Liver (tissue), 9 donors: Measurements from ENCODE around the gene NLRP13. TPM values are rescaled to one million over a fixed set of nuclear protein-coding genes. Genes with fewer than 3 reads are reported as not detected.

Experiments
- DNase-seq: peaks from one replicate; pipeline ENCODE4 v3.0.0-alpha.2; 2017; ENCODE audit warnings: low spot score
- H3K27ac ChIP-seq, 2 donors: one replicate each; pipeline ENCODE4 v1.7.0; 2013; ENCODE audit warnings: inconsistent platforms in 2 of 2, low read length in 2 of 2, control low read depth in 1 of 2, low read depth in 1 of 2, mild to moderate bottlenecking in 1 of 2
- H3K27me3 ChIP-seq, 4 donors: one replicate each; pipeline versions ENCODE4 v1.6.1 to v1.7.0; 2013; ENCODE audit warnings: low read length in 3 of 4, inconsistent platforms in 1 of 4, mild to moderate bottlenecking in 1 of 4, moderate library complexity in 1 of 4; ENCODE audit not compliant: control insufficient read depth in 4 of 4, insufficient read depth in 4 of 4
- H3K36me3 ChIP-seq, 4 donors: one replicate each; pipeline versions ENCODE4 v1.6.1 to v1.7.0; 2013; ENCODE audit warnings: low read length in 3 of 4, mild to moderate bottlenecking in 3 of 4, low read depth in 1 of 4, moderate library complexity in 1 of 4; ENCODE audit not compliant: control insufficient read depth in 4 of 4, insufficient read depth in 3 of 4
- H3K4me1 ChIP-seq, 4 donors: one replicate each; pipeline versions ENCODE4 v1.6.1 to v1.7.0; 2013; ENCODE audit warnings: low read length in 3 of 4, mild to moderate bottlenecking in 3 of 4, moderate library complexity in 1 of 4; ENCODE audit not compliant: control insufficient read depth in 4 of 4, insufficient read depth in 4 of 4
- H3K4me3 ChIP-seq, 3 donors: one replicate each; pipeline versions ENCODE4 v1.6.1 to v1.7.0; 2013; ENCODE audit warnings: low read length in 3 of 3, control low read depth in 1 of 3, low read depth in 1 of 3, mild to moderate bottlenecking in 1 of 3
- H3K9ac ChIP-seq, 2 donors: one replicate each; pipeline ENCODE4 v1.7.0; 2013; ENCODE audit warnings: low read length in 2 of 2, mild to moderate bottlenecking in 2 of 2, moderate library complexity in 2 of 2, control low read depth in 1 of 2, low read depth in 1 of 2
- H3K9me3 ChIP-seq, 4 donors: one replicate each; pipeline versions ENCODE4 v1.6.1 to v1.7.0; 2013; ENCODE audit warnings: low read length in 3 of 4; ENCODE audit not compliant: control insufficient read depth in 4 of 4
- EGR1 ChIP-seq, 2 donors: IDR thresholded peaks; 2 replicates each; pipeline ENCODE4 v1.6.1; 2016 to 2018; ENCODE audit warnings: antibody characterized with exemption in 2 of 2, low read depth in 2 of 2
- FOXA1 ChIP-seq: IDR thresholded peaks from 2 replicates; pipeline ENCODE4 v1.6.1; 2016; ENCODE audit warnings: antibody characterized with exemption
- FOXA2 ChIP-seq: IDR thresholded peaks from 2 replicates; pipeline ENCODE4 v1.6.1; 2016; ENCODE audit warnings: antibody characterized with exemption
- GABPA ChIP-seq, 2 donors: IDR thresholded peaks in 1 of 2; conservative IDR thresholded peaks in 1 of 2; 2 replicates each; pipeline ENCODE4 v1.6.1; 2016; ENCODE audit warnings: antibody characterized with exemption in 2 of 2, mild to moderate bottlenecking in 1 of 2, moderate library complexity in 1 of 2
- HNF4G ChIP-seq: IDR thresholded peaks from 2 replicates; pipeline ENCODE4 v1.6.1; 2016; ENCODE audit warnings: antibody characterized with exemption
- JUND ChIP-seq, 2 donors: IDR thresholded peaks; 2 replicates each; pipeline ENCODE4 v1.6.1; 2016; ENCODE audit warnings: antibody characterized with exemption in 2 of 2
- RAD21 ChIP-seq, 2 donors: IDR thresholded peaks; 2 replicates each; pipeline ENCODE4 v1.6.1; 2016; ENCODE audit warnings: antibody characterized with exemption in 2 of 2, mild to moderate bottlenecking in 2 of 2
- RXRA ChIP-seq, 2 donors: IDR thresholded peaks; 2 replicates each; pipeline ENCODE4 v1.6.1; 2017 to 2018; ENCODE audit warnings: antibody characterized with exemption in 2 of 2, mild to moderate bottlenecking in 1 of 2
- SP1 ChIP-seq: IDR thresholded peaks from 2 replicates; pipeline ENCODE4 v1.6.1; 2018; ENCODE audit warnings: antibody characterized with exemption, mild to moderate bottlenecking
- TAF1 ChIP-seq: conservative IDR thresholded peaks from 2 replicates; pipeline ENCODE4 v1.6.1; 2016; ENCODE audit warnings: antibody characterized with exemption, mild to moderate bottlenecking
- YY1 ChIP-seq: IDR thresholded peaks from 2 replicates; pipeline ENCODE4 v1.6.1; 2016; ENCODE audit warnings: antibody characterized with exemption, mild to moderate bottlenecking
- WGBS: extraction: QIAGEN DNeasy Blood & Tissue Kit; methylation state at CpG from one replicate; pipeline ENCODE4 v1.1.7; 2013; 5-methylcytosine and 5-hydroxymethylcytosine counted together
- polyA plus RNA-seq, 2 donors: library from polyadenylated mRNA; stranded (reverse) in 1 of 2; unstranded in 1 of 2; fragments of 200-250 nt in 1 of 2; fragments of >200 nt in 1 of 2; fragmentation: Nextera tagmentation in 1 of 2; extraction: Ambion mirVana in 1 of 2; gene quantifications; one replicate each; pipeline versions ENCODE4 v1.2.1 to v1.2.3, GENCODE V29; 2013 to 2015
- total RNA-seq, 2 donors: library from RNA; depleted of rRNA; stranded (reverse); fragments of >200 nt; gene quantifications; one replicate each; pipeline ENCODE4 v1.2.3, GENCODE V29; 2014
- TF ChIP-seq, protein P1 (sequence below): IDR thresholded peaks from 2 replicates; pipeline ENCODE4 v1.6.1; 2016; ENCODE audit warnings: antibody characterized with exemption, mild to moderate bottlenecking
- TF ChIP-seq, protein P2 (sequence below): fragments of 150-350 bp; IDR thresholded peaks from 2 replicates; pipeline ENCODE4 v1.5.1; 2017; ENCODE audit warnings: improper control_type of control experiment, low read depth, low read length; ENCODE audit not compliant: missing input control
- TF ChIP-seq, protein P3 (sequence below): IDR thresholded peaks from 2 replicates; pipeline ENCODE4 v1.6.1; 2016; ENCODE audit warnings: antibody characterized with exemption
- donor health status: healthy.
- donor health status: healthy.
- donor health status: healthy.
- donor health status: healthy.
- donor health status: healthy.

NLRP13 gene
- total and polyA plus RNA-seq, 4 donors = not detected

DNA sequence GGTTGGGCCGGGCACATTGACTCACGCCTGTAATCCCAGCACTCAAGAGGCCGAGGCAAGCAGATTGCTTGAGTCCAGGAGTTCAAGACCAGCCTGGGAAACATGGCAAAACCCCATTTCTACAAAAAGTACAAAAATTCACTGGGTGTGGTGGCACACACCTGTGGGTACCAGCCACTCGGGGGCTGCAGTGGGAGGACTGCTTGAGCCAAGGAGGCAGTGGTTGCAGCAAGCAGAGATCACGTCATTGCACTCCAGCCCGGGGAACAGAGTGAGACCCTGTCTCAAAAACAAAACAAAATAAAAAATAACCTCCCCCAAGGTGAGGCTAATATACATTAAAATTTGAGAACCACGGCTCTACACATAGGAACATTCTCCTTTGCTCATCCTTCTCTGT is 24.9 kb downstream of the NLRP13 start:
- 77% methylated on average over 7 of the region's 7 CpGs for WGBS
- peaks cover 0 to 4% (median 2%) of the 10 kb centered on the region in 4 donors for H3K9me3 ChIP-seq

DNA sequence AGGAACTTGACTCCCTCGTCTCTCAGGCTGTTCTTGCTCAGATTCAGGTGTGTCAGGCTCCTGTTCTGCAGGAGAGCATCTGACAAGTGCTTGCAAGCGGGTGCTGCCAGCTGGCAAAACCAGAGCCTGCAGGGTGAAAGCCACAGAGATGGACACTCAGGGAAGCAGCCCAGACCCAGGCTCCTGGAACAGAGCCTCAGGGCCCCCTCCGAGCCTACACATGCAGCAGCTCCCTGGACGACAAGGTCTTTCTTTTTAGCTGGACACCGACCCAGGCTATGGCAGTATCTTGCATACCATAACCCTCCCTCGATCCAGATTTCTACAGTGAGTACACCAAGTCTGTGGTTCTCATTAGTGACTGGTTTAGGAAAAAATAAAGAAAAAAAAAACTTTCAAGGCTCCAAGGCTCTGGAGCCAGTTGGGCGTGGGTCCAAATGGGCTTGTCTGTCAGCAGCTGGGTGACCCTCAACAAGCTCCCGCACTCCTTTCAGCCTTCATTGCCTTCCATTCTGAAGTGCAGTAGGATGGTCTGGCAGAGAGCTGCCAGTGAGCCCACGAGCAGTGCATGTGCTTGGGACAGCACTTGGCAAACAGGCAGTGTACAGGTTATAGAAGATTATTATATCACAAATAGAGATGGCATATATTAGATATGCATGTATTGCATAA is 29.9 kb downstream of the NLRP13 start:
- WGBS = 66% methylated on average over 9 of the region's 9 CpGs

More for the DNA sequence above, 24.9 kb downstream of the NLRP13 start:
- Histone ChIP-seq H3K27ac (no peak overlapping the region), H3K9ac (no peak overlapping the region), H3K4me1 (no peaks in the 10 kb centered on the region), H3K36me3 (no peaks in the 10 kb centered on the region), H3K4me3 (no peak overlapping the region), H3K27me3 (no peaks in the 10 kb centered on the region)
- DNase-seq = no peak
- TF ChIP-seq FOXA1 = no peak
- no peak for TF ChIP-seq HNF4G
- TF ChIP-seq YY1 = no peak
- no peak for TF ChIP-seq EGR1 (IDR thresholded peaks at IDR 0.05; ENCODE audit: low read depth in 2 of 2)

DNA sequence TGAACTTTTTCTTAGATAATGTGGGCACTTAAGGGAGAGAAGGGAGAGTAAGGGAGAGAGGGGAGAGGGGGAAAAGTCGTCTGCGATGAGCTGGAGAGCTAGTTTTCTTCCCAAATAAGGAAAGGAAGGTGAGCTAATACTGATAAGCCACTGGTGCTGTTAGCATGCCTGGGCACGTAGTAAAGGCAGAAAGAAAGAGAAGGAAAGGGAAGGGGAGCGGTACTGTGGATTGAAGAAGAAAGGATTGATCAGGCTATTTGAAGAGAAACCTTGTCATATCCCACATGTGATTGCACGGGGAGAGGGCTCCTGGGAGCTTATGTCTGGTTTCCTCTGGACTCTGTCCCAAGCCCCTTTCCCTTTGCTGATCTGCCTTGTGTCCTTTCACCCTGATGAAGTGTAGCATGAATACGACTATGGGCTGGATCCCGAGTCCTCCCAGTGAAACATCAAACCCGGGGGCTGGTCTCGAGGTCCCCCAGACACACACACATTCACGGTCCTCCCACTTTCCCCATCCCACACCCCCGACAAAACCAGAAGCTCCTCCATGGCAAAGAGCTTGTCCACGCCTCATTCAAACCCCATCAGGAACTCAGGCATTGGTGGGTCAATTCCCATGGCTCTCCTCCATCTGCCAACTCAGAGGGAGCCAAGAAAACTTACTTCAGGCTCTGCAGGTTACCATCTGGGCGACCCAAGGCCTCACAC is 30.6 kb downstream of the NLRP13 start:
- H3K27me3 ChIP-seq = no peaks in the 10 kb centered on the region
- H3K4me3 ChIP-seq = no peak overlapping the region
- 66% methylated on average over 13 of the region's 13 CpGs for WGBS
- no peaks in the 10 kb centered on the region for H3K4me1 ChIP-seq
- H3K27ac ChIP-seq = no peak overlapping the region
- no peaks in the 10 kb centered on the region for H3K9me3 ChIP-seq
- DNase-seq = no peak
- H3K36me3 ChIP-seq = no peaks in the 10 kb centered on the region
- H3K9ac ChIP-seq = no peak overlapping the region
- TF ChIP-seq GABPA (IDR thresholded peaks at IDR 0.05 in 1 of 2, conservative IDR thresholded peaks at IDR 0.05 in 1 of 2) (no peak), HNF4G (no peak), SP1 (no peak), RAD21 (IDR thresholded peaks at IDR 0.05) (no peak), EGR1 (IDR thresholded peaks at IDR 0.05; ENCODE audit: low read depth in 2 of 2) (no peak), YY1 (no peak), TAF1 (no peak)
- TF ChIP-seq, protein P1, sequence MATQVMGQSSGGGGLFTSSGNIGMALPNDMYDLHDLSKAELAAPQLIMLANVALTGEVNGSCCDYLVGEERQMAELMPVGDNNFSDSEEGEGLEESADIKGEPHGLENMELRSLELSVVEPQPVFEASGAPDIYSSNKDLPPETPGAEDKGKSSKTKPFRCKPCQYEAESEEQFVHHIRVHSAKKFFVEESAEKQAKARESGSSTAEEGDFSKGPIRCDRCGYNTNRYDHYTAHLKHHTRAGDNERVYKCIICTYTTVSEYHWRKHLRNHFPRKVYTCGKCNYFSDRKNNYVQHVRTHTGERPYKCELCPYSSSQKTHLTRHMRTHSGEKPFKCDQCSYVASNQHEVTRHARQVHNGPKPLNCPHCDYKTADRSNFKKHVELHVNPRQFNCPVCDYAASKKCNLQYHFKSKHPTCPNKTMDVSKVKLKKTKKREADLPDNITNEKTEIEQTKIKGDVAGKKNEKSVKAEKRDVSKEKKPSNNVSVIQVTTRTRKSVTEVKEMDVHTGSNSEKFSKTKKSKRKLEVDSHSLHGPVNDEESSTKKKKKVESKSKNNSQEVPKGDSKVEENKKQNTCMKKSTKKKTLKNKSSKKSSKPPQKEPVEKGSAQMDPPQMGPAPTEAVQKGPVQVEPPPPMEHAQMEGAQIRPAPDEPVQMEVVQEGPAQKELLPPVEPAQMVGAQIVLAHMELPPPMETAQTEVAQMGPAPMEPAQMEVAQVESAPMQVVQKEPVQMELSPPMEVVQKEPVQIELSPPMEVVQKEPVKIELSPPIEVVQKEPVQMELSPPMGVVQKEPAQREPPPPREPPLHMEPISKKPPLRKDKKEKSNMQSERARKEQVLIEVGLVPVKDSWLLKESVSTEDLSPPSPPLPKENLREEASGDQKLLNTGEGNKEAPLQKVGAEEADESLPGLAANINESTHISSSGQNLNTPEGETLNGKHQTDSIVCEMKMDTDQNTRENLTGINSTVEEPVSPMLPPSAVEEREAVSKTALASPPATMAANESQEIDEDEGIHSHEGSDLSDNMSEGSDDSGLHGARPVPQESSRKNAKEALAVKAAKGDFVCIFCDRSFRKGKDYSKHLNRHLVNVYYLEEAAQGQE = no peak
- TF ChIP-seq, protein P2, sequence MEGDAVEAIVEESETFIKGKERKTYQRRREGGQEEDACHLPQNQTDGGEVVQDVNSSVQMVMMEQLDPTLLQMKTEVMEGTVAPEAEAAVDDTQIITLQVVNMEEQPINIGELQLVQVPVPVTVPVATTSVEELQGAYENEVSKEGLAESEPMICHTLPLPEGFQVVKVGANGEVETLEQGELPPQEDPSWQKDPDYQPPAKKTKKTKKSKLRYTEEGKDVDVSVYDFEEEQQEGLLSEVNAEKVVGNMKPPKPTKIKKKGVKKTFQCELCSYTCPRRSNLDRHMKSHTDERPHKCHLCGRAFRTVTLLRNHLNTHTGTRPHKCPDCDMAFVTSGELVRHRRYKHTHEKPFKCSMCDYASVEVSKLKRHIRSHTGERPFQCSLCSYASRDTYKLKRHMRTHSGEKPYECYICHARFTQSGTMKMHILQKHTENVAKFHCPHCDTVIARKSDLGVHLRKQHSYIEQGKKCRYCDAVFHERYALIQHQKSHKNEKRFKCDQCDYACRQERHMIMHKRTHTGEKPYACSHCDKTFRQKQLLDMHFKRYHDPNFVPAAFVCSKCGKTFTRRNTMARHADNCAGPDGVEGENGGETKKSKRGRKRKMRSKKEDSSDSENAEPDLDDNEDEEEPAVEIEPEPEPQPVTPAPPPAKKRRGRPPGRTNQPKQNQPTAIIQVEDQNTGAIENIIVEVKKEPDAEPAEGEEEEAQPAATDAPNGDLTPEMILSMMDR = no peak
- TF ChIP-seq, protein P3, sequence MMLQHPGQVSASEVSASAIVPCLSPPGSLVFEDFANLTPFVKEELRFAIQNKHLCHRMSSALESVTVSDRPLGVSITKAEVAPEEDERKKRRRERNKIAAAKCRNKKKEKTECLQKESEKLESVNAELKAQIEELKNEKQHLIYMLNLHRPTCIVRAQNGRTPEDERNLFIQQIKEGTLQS = no peak

More for the DNA sequence above, 29.9 kb downstream of the NLRP13 start:
- no peaks in the 10 kb centered on the region for H3K36me3 ChIP-seq
- no peak overlapping the region for H3K9ac ChIP-seq
- H3K4me3 ChIP-seq = no peak overlapping the region
- no peaks in the 10 kb centered on the region for H3K27me3 ChIP-seq
- H3K9me3 ChIP-seq = no peaks in the 10 kb centered on the region
- no peaks in the 10 kb centered on the region for H3K4me1 ChIP-seq
- H3K27ac ChIP-seq = no peak overlapping the region
- no peak for TF ChIP-seq JUND (IDR thresholded peaks at IDR 0.05)
- no peak for TF ChIP-seq FOXA2
- no peak for TF ChIP-seq EGR1 (IDR thresholded peaks at IDR 0.05; ENCODE audit: low read depth in 2 of 2)
- TF ChIP-seq, protein P3 = no peak
- no peak for TF ChIP-seq YY1
- TF ChIP-seq, protein P1 = no peak
- no peak for TF ChIP-seq GABPA (IDR thresholded peaks at IDR 0.05 in 1 of 2, conservative IDR thresholded peaks at IDR 0.05 in 1 of 2)
- TF ChIP-seq RXRA (IDR thresholded peaks at IDR 0.05) = no peak
- no peak for DNase-seq
